GM23248 (cell line): ENCODE results near the gene PARL.

Source experiments
- EZH2 ChIP-seq: fragments of 200-600 bp; sonication (generic); IDR thresholded peaks from 2 replicates; pipeline ENCODE4 v1.6.1; 2018; ENCODE audit warnings: antibody characterized with exemption, mild to moderate bottlenecking; ENCODE audit not compliant: insufficient read depth, poor library complexity, severe bottlenecking
- EZH2phosphoT487 ChIP-seq: fragments of 200-600 bp; sonication (generic); IDR thresholded peaks from 2 replicates; pipeline ENCODE4 v1.6.1; 2018; ENCODE audit warnings: antibody characterized with exemption, moderate library complexity, mild to moderate bottlenecking, low read depth; ENCODE audit not compliant: insufficient read depth

DNA sequence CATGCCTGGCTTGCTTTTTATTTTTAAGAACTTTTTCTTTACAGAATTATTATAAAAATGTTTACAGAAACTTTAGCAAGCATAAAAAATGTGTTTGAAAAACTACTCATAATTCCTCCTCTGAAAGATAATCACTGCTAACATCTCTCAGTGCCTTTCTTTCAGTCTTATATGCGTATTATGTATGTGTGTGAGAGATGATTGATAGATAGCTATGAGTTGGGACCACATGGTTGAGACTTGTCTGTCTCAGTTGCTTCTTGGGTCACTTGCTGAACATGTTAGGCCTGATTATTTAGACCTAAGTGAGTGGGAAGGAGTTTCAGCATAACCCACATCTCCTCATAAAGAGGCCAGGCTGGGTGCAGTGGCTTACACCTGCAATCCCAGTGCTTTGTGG lies 70.4 kb downstream of the PARL start:
- TF ChIP-seq EZH2 (no peak), EZH2phosphoT487 (no peak)
